Stimulated activated naive CD8-positive, alpha-beta T cell treated with anti-CD3 and anti-CD28 coated beads, Interleukin-15, amount 100 ng/mL, for 72 hours (primary cell): ENCODE measurements around the gene UST.

Experiments
- ATAC-seq: fragments of 150-1000 bp; cut with Tn5 transposase; 2 replicates; pipeline ENCODE4 v1.10.0; 2021; ENCODE audit warnings: mild to moderate bottlenecking, moderate library complexity
- DNase-seq, 2 donors: peaks; one replicate each; pipeline ENCODE4 v3.0.0; 2021 to 2022
- H3K27ac Mint-ChIP-seq, 2 donors: one replicate each; pipeline ENCODE4 v1.8.0; 2022; ENCODE audit warnings: mild to moderate bottlenecking in 2 of 2, mixed read lengths in 2 of 2, moderate library complexity in 2 of 2
- H3K27me3 Mint-ChIP-seq: one replicate; pipeline ENCODE4 v1.8.0; 2022; ENCODE audit warnings: mixed read lengths
- H3K4me1 Mint-ChIP-seq: one replicate; pipeline ENCODE4 v1.8.0; 2022; ENCODE audit warnings: mild to moderate bottlenecking, mixed read lengths
- H3K4me3 Mint-ChIP-seq, 2 donors: one replicate each; pipeline ENCODE4 v1.8.0; 2022; ENCODE audit warnings: mild to moderate bottlenecking in 2 of 2, mixed read lengths in 2 of 2, moderate library complexity in 1 of 2
- H3K9me3 Mint-ChIP-seq, 2 donors: one replicate each; pipeline ENCODE4 v1.8.0; 2022; ENCODE audit warnings: mixed read lengths in 2 of 2

UST gene

GRCh38 chr6:148799647-148800046 lies 52.8 kb downstream of the UST start:
- ATAC-seq: no peak
- Mint-ChIP-seq H3K4me1 (no peaks in the 10 kb centered on the region), H3K4me3 (no peak overlapping the region), H3K9me3 (no peaks in the 10 kb centered on the region), H3K27me3 (peaks cover 10% of the 10 kb centered on the region), H3K27ac (no peak overlapping the region)
- no peak for DNase-seq

GRCh38 chr6:148800536-148800935 lies 53.7 kb downstream of the UST start:
- no peak for ATAC-seq

GRCh38 chr6:148803979-148804378 lies 57.1 kb downstream of the UST start:
- Mint-ChIP-seq H3K27ac (peak overlapping the region in 1 of 2 donors; percentile 84), H3K9me3 (no peaks in the 10 kb centered on the region), H3K27me3 (no peaks in the 10 kb centered on the region), H3K4me1 (no peaks in the 10 kb centered on the region), H3K4me3 (no peak overlapping the region)
- DNase-seq (no peak), ATAC-seq (peak; percentile 49)

More at GRCh38 chr6:148800536-148800935, 53.7 kb downstream of the UST start:
- H3K4me3 Mint-ChIP-seq: no peak overlapping the region
- H3K27ac Mint-ChIP-seq: no peak overlapping the region
- H3K9me3 Mint-ChIP-seq: no peaks in the 10 kb centered on the region
- peaks cover 10% of the 10 kb centered on the region for H3K27me3 Mint-ChIP-seq
- no peak for DNase-seq
- no peaks in the 10 kb centered on the region for H3K4me1 Mint-ChIP-seq

- DNase-seq: no peak
- no peaks in the 10 kb centered on the region for H3K4me1 Mint-ChIP-seq
- H3K27me3 Mint-ChIP-seq: no peaks in the 10 kb centered on the region
- H3K27ac Mint-ChIP-seq: no peak overlapping the region
- ATAC-seq: no peak
- no peaks in the 10 kb centered on the region for H3K9me3 Mint-ChIP-seq
- no peak overlapping the region for H3K4me3 Mint-ChIP-seq
Observed at GRCh38 chr6:148805777-148806176, 58.9 kb downstream of the UST start.

- ATAC-seq: no peak
- no peak for DNase-seq
- Mint-ChIP-seq H3K4me1 (no peaks in the 10 kb centered on the region), H3K27ac (no peak overlapping the region), H3K9me3 (no peaks in the 10 kb centered on the region), H3K27me3 (no peaks in the 10 kb centered on the region), H3K4me3 (no peak overlapping the region)
Observed at GRCh38 chr6:148807784-148808183, 61.0 kb downstream of the UST start.

GRCh38 chr6:148808786-148809304 lies 62.0 kb downstream of the UST start:
- Mint-ChIP-seq H3K9me3 (no peaks in the 10 kb centered on the region), H3K4me1 (no peaks in the 10 kb centered on the region), H3K27ac (no peak overlapping the region), H3K27me3 (no peaks in the 10 kb centered on the region), H3K4me3 (no peak overlapping the region)
- DNase-seq (no peak), ATAC-seq (no peak)

- H3K4me1 Mint-ChIP-seq: no peaks in the 10 kb centered on the region
- ATAC-seq (no peak), DNase-seq (no peak)
- no peak overlapping the region for H3K4me3 Mint-ChIP-seq
- peaks cover 7 to 8% of the 10 kb centered on the region in 2 donors for H3K9me3 Mint-ChIP-seq
- no peak overlapping the region for H3K27ac Mint-ChIP-seq
- no peaks in the 10 kb centered on the region for H3K27me3 Mint-ChIP-seq
Observed at GRCh38 chr6:148811459-148811858, 64.6 kb downstream of the UST start.

- no peaks in the 10 kb centered on the region for H3K4me1 Mint-ChIP-seq
- H3K4me3 Mint-ChIP-seq: no peak overlapping the region
- H3K27ac Mint-ChIP-seq: peak overlapping the region in 1 of 2 donors; percentile 35
- no peaks in the 10 kb centered on the region for H3K27me3 Mint-ChIP-seq
- DNase-seq (no peak), ATAC-seq (no peak)
- peaks cover 7 to 8% of the 10 kb centered on the region in 2 donors for H3K9me3 Mint-ChIP-seq
Observed at GRCh38 chr6:148814082-148814790, 67.4 kb downstream of the UST start.

GRCh38 chr6:148814869-148815268 lies 68.0 kb downstream of the UST start:
- Mint-ChIP-seq H3K4me1 (no peaks in the 10 kb centered on the region), H3K27me3 (no peaks in the 10 kb centered on the region), H3K4me3 (no peak overlapping the region), H3K27ac (no peak overlapping the region), H3K9me3 (peaks cover 7 to 8% of the 10 kb centered on the region in 2 donors)
- ATAC-seq (no peak), DNase-seq (no peak)

- Mint-ChIP-seq H3K4me1 (no peaks in the 10 kb centered on the region), H3K27me3 (no peaks in the 10 kb centered on the region), H3K9me3 (peaks cover 7 to 8% of the 10 kb centered on the region in 2 donors), H3K27ac (no peak overlapping the region), H3K4me3 (no peak overlapping the region)
- ATAC-seq: no peak
- DNase-seq: no peak
Observed at GRCh38 chr6:148816117-148816516, 69.3 kb downstream of the UST start.

GRCh38 chr6:148817689-148818088 lies 70.9 kb downstream of the UST start:
- Mint-ChIP-seq H3K27me3 (no peaks in the 10 kb centered on the region), H3K4me3 (no peak overlapping the region), H3K9me3 (peaks cover 7 to 8% of the 10 kb centered on the region in 2 donors), H3K4me1 (no peaks in the 10 kb centered on the region), H3K27ac (no peak overlapping the region)
- DNase-seq: no peak
- no peak for ATAC-seq

- Mint-ChIP-seq H3K27me3 (peaks cover 7% of the 10 kb centered on the region), H3K9me3 (peaks cover 7 to 8% of the 10 kb centered on the region in 2 donors), H3K27ac (no peak overlapping the region), H3K4me1 (no peaks in the 10 kb centered on the region), H3K4me3 (no peak overlapping the region)
- DNase-seq (no peak), ATAC-seq (no peak)
Observed at GRCh38 chr6:148818939-148819575, 72.2 kb downstream of the UST start.

- Mint-ChIP-seq H3K27me3 (peaks cover 7% of the 10 kb centered on the region), H3K4me1 (no peaks in the 10 kb centered on the region), H3K9me3 (peaks cover 4 to 5% of the 10 kb centered on the region in 2 donors), H3K4me3 (no peak overlapping the region), H3K27ac (peak overlapping the region in 1 of 2 donors; percentile 91)
- DNase-seq: no peak
- no peak for ATAC-seq
Observed at GRCh38 chr6:148819852-148820251, 73.0 kb downstream of the UST start.

- ATAC-seq: no peak
- Mint-ChIP-seq H3K9me3 (no peaks in the 10 kb centered on the region), H3K27me3 (peaks cover 7% of the 10 kb centered on the region), H3K4me1 (no peaks in the 10 kb centered on the region), H3K4me3 (no peak overlapping the region), H3K27ac (no peak overlapping the region)
- no peak for DNase-seq
Observed at GRCh38 chr6:148822819-148823218, 76.0 kb downstream of the UST start.

- no peak for ATAC-seq
- no peak overlapping the region for H3K27ac Mint-ChIP-seq
- no peak for DNase-seq
- peaks cover 1% of the 10 kb centered on the region for H3K4me1 Mint-ChIP-seq
- no peaks in the 10 kb centered on the region for H3K9me3 Mint-ChIP-seq
- no peak overlapping the region for H3K4me3 Mint-ChIP-seq
- peaks cover 7% of the 10 kb centered on the region for H3K27me3 Mint-ChIP-seq
Observed at GRCh38 chr6:148824291-148824690, 77.5 kb downstream of the UST start.

GRCh38 chr6:148824960-148825359 lies 78.1 kb downstream of the UST start:
- no peak for ATAC-seq
- DNase-seq: no peak
- Mint-ChIP-seq H3K9me3 (no peaks in the 10 kb centered on the region), H3K27me3 (peaks cover 7% of the 10 kb centered on the region), H3K4me3 (no peak overlapping the region), H3K4me1 (peaks cover 7% of the 10 kb centered on the region), H3K27ac (no peak overlapping the region)
